Peyer's patch (tissue), 4 donors: Measurements from ENCODE around the gene EVC2.

ENCODE experiments used
- POLR2A ChIP-seq, 2 donors: fragments of 450-650 bp; IDR thresholded peaks; one replicate each; pipeline ENCODE4 v1.5.1; 2017; ENCODE audit warnings: antibody characterized with exemption in 2 of 2, mild to moderate bottlenecking in 2 of 2, moderate library complexity in 2 of 2
- TF ChIP-seq, protein P1 (sequence below), 6 experiments: fragments of 450-650 bp in 4 of 6; fragments of 200-600 bp in 2 of 6; sonication (generic) in 1 of 6; IDR thresholded peaks; one replicate each; pipeline ENCODE4 v1.5.1; 2017 to 2019; ENCODE audit warnings: antibody characterized with exemption in 6 of 6, mild to moderate bottlenecking in 3 of 6, moderate library complexity in 1 of 6

DNA sequence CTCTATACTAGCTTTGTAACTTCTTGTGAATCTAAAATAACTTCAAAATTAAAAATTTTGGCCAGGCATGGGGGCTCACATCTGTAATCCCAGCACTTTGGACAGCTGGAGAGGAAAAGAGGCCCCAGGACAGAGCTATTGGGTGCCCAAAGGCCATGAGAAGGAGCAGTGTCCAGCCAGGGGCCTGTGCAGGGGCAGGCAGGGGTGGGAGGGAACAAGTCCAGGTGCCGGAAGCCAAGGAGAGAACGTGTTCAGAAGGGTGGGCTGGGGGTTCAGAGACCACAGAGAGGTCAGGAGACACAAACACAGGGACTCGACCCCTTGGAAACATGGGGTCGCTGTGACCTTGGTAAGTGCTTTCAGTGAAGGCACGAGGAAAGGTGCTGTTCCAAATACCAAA lies 138.9 kb downstream of the EVC2 start:
- TF ChIP-seq, protein P1, sequence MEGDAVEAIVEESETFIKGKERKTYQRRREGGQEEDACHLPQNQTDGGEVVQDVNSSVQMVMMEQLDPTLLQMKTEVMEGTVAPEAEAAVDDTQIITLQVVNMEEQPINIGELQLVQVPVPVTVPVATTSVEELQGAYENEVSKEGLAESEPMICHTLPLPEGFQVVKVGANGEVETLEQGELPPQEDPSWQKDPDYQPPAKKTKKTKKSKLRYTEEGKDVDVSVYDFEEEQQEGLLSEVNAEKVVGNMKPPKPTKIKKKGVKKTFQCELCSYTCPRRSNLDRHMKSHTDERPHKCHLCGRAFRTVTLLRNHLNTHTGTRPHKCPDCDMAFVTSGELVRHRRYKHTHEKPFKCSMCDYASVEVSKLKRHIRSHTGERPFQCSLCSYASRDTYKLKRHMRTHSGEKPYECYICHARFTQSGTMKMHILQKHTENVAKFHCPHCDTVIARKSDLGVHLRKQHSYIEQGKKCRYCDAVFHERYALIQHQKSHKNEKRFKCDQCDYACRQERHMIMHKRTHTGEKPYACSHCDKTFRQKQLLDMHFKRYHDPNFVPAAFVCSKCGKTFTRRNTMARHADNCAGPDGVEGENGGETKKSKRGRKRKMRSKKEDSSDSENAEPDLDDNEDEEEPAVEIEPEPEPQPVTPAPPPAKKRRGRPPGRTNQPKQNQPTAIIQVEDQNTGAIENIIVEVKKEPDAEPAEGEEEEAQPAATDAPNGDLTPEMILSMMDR (IDR thresholded peaks at IDR 0.05) = no peak
- TF ChIP-seq POLR2A (IDR thresholded peaks at IDR 0.05) = no peak
